Lower leg skin (tissue), 4 donors: Measurements from ENCODE around the gene ABCF2. TPM values are rescaled to one million over a fixed set of nuclear protein-coding genes. Genes with fewer than 3 reads are reported as not detected.

Experiments
- DNase-seq, 2 donors: peaks; one replicate each; pipeline ENCODE4 v3.0.0-alpha.2; 2019; ENCODE audit warnings: low spot score in 2 of 2
- H3K4me3 ChIP-seq: fragments of 200-600 bp; sonication (generic); 2 replicates; pipeline ENCODE4 v1.5.1; 2017; ENCODE audit warnings: mild to moderate bottlenecking, low read depth; ENCODE audit not compliant: poor library complexity, severe bottlenecking
- POLR2A ChIP-seq, 2 donors: fragments of 450-650 bp; IDR thresholded peaks; one replicate each; pipeline ENCODE4 v1.6.1; 2016 to 2017; ENCODE audit warnings: antibody characterized with exemption in 2 of 2, mild to moderate bottlenecking in 1 of 2, moderate library complexity in 1 of 2
- WGBS, 2 donors: methylation state at CpG; one replicate each; pipeline ENCODE4 v1.1.5; 2018; 5-methylcytosine and 5-hydroxymethylcytosine counted together
- intact Hi-C: fragments of 100-400 bp; cut with DNase I; formaldehyde crosslinking; loops from one replicate; pipeline ENCODE4 v1.15.0; 2023; ENCODE audit warnings: low total_unique reads
- total RNA-seq, 4 donors: library from RNA; depleted of rRNA; stranded (reverse); fragments of >200 nt; gene quantifications; one replicate each; pipeline ENCODE4 v1.1.0, GENCODE V29; 2016
- TF ChIP-seq, protein P1 (sequence below), 3 donors: fragments of 450-650 bp; IDR thresholded peaks; one replicate each; pipeline ENCODE4 v1.5.1; 2016; ENCODE audit warnings: antibody characterized with exemption in 3 of 3, mild to moderate bottlenecking in 3 of 3, moderate library complexity in 2 of 3

The ABCF2 gene
- total RNA-seq: 100 to 1,000 TPM in 1 of 4 donors, 10 to 100 TPM in 3; 16.4 to 267 (median 29.1) TPM

DNA sequence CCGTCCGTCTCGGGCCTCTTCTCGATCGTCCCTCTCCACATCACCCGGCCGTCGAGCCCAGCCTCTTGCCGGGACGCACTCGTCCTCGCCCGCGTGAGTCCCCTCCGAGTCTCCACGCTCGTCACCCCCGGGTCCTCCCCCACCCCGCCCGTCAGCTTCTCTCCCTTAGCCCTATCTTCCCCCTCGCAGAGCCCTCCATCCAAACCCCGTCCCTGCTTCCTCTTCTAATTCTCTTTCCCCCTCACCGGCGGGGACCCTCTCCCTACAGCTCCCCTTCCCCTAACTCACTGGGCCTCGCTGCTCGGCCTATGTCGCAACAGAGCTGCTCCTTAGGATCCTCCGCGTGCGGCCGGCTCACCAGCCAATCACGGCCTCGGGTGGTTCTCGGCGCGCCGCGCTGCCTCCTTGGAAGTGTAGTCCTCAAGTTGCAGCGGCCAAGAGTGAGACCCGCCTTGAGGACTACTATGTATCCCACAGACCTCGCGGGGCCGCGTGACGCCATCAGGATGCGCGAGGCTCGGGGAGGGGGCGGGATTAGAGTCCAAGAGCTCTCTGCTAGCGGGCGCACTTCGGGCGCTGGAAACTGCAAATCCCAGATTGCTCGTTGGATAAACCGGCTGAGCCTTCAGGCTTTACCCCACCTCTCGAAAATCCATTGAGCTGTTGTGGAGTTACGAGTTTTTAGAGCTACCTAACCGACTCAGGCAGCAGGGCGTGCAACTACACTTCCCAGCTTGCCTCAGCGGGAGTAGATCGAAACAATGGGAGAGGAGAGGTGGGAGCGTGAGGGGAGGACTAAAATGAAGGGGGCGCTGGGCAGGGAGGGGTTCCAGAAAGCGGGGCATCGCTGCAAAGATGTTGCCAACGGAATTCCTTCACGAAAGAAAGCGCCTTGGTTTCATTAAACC, at the start of gene ABCF2:
ABCF2 (minus strand) TSS at position 331 of the 908 bp plus-strand sequence. CDS start 747 bp downstream, outside the sequence.
- peak; percentile 99 to 100 for DNase-seq
- H3K4me3 ChIP-seq: peak within 1 kb of the TSS; percentile 69
- TF ChIP-seq, protein P1, sequence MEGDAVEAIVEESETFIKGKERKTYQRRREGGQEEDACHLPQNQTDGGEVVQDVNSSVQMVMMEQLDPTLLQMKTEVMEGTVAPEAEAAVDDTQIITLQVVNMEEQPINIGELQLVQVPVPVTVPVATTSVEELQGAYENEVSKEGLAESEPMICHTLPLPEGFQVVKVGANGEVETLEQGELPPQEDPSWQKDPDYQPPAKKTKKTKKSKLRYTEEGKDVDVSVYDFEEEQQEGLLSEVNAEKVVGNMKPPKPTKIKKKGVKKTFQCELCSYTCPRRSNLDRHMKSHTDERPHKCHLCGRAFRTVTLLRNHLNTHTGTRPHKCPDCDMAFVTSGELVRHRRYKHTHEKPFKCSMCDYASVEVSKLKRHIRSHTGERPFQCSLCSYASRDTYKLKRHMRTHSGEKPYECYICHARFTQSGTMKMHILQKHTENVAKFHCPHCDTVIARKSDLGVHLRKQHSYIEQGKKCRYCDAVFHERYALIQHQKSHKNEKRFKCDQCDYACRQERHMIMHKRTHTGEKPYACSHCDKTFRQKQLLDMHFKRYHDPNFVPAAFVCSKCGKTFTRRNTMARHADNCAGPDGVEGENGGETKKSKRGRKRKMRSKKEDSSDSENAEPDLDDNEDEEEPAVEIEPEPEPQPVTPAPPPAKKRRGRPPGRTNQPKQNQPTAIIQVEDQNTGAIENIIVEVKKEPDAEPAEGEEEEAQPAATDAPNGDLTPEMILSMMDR (IDR thresholded peaks at IDR 0.05): no peak
- no peak for TF ChIP-seq POLR2A (IDR thresholded peaks at IDR 0.05)
- intact Hi-C loops: no loop called here
- 0% methylated on average over 61 to 68 of the region's 68 CpGs for WGBS, 2 donors

DNA sequence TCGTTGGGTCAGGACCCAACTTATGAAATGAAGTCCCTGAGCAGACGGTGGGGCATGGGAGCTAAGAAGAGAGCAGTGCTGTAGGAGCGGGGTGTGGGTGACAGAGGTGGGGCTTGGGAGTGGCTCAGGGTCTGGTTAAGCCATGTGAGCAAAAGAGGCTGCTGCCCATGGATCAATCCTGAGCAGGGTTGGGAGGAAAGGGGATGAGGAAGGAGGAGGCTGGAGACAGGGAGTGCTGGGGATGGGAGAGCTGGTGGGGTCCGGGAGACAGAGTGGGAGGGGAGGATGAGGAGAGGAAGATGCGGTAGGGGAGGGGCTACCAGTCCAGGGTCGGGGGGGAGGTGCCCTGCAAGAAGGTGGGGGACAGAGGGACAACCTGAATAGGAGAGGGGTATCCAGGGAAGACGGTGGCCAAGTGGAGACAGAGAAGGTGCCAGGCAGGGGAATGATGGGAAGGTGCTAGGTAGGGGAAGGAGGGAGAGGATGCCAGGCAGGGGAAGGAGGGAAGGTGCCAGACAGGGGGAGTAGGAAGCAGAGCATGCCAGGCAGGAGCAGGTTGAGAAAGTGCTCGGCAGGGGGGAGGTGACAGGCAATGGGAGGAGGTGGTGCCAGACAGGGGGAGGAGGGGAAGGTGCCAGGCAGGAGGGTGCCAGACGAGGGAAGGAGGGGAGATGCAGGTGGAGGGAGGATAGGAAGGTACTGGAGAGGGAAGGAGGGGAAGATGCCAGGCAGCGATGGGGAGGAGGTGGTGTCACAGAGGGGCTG, 49.0 kb upstream of the ABCF2 start:
- DNase-seq: no peak
- H3K4me3 ChIP-seq: no peak overlapping the region
- WGBS, 2 donors: 20 to 24% methylated on average over 10 of the region's 10 CpGs
- intact Hi-C loops: no loop called here
- no peak for TF ChIP-seq POLR2A (IDR thresholded peaks at IDR 0.05)
- TF ChIP-seq, protein P1 (IDR thresholded peaks at IDR 0.05): no peak

DNA sequence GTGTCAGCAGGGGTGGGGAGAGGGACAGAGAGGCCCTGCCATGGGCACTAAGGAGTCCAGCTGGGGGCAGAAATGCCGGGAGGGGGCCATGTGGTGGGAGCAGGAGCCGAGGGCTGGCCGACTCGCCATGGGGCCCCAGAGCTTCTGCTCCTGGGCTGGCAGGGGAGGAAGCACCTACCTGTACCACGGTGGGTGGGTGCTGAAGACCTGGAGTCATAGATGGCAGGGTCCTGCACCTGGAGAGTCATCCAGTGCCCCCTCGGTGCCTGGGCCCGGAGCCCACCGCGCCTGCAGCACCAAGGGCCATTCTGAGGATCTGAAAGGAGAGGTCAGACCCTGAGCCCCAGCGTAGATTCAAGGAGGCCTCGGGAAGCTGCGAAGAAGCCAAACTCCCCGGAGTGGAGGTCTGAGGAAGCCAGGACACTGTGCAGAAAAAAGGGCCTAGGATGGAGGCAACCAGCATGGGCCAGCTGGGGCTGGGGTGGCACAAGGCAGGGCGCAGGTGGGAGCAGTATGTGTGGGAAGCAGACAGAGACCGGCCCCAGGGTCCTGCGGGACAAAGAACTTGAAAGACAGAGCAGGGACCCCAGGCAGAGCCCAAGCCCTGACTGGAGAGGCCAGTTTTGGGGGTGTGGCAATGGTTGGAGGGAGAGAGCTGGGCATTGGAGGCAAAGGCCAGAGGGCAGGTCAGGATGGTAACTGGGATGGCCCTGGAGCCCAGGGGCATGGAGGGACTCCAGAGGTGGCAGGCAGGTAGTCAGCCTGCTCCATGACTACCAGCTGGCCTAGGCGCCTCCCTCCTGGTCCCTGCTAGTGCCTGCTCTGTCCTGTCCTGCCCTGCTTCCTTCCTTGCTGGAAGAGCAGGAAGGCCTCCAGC, 48.2 kb upstream of the ABCF2 start:
- DNase-seq: no peak
- intact Hi-C loops: no loop called here
- 64% methylated on average over 14 to 17 of the region's 17 CpGs for WGBS, 2 donors

DNA sequence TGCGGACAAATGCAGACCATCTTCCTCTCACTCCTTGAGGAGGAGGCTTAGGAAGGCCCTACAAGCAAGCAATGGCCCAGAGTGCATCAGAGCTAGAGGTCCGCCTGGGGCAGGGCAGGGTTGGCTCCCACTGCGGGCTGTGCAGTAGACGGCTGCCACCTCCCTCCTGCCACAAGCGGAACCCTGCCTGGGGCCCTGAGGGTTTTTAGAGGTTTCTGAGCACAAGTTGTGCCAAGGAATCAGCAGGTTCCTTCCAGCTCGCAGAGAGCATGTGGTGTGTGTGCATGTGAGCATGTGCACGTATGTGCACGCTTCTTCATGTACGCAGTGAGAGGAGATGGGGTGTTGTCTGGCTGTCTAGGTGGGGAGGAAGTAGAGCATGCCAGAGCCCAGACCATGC, 47.4 kb upstream of the ABCF2 start:
- 45 to 52% methylated on average over 9 of the region's 9 CpGs for WGBS, 2 donors
- no peak overlapping the region for H3K4me3 ChIP-seq
- TF ChIP-seq, protein P1 (IDR thresholded peaks at IDR 0.05): no peak
- TF ChIP-seq POLR2A (IDR thresholded peaks at IDR 0.05): no peak
- intact Hi-C loops: no loop called here
- DNase-seq: no peak

More for the DNA sequence above, 48.2 kb upstream of the ABCF2 start:
- H3K4me3 ChIP-seq: no peak overlapping the region
- no peak for TF ChIP-seq POLR2A (IDR thresholded peaks at IDR 0.05)
- TF ChIP-seq, protein P1 (IDR thresholded peaks at IDR 0.05): no peak

DNA sequence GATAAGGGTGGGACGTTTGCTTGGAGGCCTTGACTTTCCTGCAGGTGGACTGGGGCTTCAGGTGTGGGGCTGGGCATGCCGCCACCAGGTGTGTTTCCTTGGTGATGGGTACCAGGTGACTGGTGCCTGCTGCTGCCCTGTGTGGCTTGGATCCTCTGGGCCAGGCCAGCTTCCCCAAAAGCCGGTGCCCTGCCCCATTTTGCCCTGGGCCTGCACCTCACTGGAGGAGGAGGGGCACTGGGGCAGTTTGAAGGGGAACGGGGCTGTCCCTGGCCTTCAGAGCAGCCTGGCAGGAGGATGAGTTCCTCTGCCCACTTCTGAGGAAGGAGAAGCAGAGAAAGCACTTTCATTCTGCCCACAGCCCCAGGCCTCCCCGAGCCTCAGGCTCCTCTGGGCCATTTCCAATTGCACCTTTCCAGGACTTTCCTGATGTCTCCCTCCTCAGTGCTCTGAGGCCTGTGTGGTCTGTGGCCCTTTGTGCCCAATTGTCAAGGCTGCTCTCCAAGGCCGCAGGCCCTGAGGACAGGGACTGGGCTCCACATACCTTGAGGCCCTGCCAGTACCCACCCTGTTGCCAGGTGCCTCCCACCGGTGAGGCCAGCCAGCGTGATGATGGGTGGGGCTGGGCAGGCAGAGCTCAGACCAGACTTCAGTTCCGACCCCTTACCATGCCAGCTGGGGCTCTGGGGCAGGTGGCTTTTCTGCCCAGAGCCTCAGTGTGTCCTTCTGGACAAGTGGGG, 46.8 kb upstream of the ABCF2 start:
- DNase-seq: no peak
- 48 to 65% methylated on average over 9 of the region's 9 CpGs for WGBS, 2 donors
- intact Hi-C loops: no loop called here
- no peak for TF ChIP-seq POLR2A (IDR thresholded peaks at IDR 0.05)
- TF ChIP-seq, protein P1 (IDR thresholded peaks at IDR 0.05): no peak
- H3K4me3 ChIP-seq: no peak overlapping the region
